Limb (tissue), 2 donors: ENCODE measurements around the gene UBE2V1.
"Not testable (repeated sequence)": the region's sequence is repeated elsewhere in the genome, so short reads cannot be mapped to it uniquely, and the experiment has no call there.

Experiments
- DNase-seq, 2 donors: peaks; one replicate each; pipeline ENCODE4 v3.0.0-alpha.2; 2016; ENCODE audit errors: extremely low spot score in 2 of 2

UBE2V1 gene

DNA sequence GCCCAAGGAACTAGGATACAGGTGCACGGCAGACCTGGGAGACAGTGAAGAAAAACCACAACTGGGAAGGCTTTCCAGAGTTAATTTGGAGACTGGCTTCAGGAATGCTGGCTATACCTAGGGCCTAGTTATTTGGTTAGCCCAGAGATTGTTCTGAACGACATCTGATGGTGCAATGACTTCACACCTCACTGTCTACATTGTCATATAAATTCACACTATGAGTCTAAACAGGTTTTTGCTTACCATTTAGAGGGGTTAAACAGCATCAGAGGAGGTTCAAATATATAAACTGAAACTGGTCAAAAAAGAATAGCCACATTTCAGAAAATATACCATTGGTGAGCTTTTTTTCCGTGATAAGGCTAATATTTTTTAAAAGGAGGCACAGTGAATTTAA lies 16.7 kb downstream of the UBE2V1 start:
- DNase-seq, result no peak

DNA sequence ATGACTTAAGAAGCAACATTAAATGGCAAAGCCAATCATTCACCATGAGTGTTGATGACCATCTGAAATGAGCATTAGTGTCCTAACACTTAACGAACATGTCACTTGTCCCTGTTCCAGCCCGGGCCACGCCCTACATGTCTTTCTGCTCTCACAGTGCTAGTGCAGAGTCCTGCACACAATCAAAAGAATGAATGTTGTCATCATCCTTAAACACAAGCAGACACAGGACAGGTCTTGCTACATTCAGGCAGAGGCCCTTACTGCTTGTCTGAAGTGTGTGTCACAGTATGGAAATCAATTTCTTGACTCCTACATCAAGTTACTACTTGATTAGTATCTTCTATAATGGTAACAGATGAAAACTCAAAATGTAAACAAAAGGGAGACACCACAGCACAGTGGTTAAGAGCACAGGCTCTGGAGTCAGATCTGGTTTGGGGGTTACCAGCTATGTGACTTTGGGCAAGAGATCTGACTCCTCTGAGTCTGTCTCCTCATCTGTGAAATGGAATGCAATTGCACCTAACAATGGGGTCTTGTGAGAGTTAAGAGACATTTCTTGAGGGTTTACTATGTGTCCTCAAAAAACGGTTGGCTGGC lies 17.4 kb downstream of the UBE2V1 start:
- no peak for DNase-seq

DNA sequence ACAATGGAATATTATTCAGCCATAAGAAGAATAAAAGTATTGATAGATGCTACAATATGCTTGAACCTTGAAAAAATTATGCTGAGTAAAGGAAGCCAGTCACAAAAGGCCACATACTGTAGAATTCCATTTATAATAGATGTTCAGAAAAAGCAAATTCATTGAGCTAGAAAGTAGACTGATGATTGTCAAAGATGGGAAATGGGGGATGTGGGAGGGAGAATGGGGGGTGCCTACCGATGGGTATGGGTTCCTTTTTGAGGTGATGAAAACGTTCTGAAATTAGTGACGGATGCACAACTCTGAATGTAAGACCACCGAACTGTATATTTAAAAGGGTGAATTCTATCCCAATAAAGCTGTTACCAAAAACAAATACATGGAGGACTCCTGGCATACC lies 18.4 kb downstream of the UBE2V1 start:
- no peak for DNase-seq

DNA sequence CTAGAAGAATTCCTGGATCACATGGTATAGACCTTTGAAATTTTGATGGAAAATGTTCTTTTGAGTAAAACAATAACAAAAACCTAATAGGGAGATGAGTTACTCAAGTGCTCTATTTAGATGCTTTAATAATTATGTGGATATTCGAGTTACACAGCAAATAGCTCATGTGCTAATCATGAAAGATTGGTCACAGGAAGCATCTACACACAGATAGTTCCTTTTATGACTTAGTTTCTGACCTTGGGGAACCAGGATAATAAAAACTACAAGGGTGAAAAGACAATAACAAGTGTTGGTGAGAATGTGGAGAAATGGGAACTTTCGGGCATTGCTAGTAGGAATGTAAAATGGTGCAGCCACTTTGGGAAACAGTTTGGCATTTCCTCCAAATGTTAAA lies 19.7 kb downstream of the UBE2V1 start:
- DNase-seq, result no peak

DNA sequence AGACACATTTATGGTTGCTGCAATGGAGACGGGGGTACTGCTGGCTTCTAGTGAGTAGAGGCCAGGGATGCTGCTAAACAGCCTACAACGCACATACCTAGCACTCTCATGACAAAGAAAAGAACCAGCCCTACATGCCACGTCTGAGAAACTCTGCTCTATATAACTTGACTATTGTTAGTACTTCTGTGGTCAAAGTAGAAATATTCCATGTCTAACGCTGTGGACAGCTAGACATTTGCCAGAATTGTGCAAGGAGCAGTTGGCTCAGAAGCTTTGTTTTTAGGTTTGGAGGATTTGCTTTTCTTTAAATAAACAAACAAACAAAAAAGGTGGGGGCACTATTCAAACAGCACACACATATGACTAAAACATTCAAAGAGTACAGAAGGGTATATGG lies 20.5 kb downstream of the UBE2V1 start:
- DNase-seq, result no peak

DNA sequence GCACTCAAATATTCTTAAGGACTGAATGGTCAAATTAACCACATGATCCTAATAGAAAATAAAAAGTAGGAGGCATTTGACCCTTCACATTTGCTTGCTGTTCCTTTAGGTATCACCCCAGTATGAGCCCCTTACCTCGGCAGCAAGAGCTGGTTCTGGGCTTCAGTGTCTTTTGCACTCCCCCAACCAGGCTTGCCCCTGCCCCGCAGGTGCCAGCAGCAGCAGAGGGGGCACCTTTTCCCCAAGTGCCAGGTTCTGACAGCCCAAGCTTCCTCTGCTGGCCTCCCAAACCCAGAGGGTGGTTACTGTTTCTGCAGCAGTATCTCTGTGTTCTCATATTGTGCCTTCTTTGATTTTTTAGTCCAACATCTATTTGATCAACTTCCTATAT lies 23.2 kb downstream of the UBE2V1 start:
- DNase-seq, result no peak

DNA sequence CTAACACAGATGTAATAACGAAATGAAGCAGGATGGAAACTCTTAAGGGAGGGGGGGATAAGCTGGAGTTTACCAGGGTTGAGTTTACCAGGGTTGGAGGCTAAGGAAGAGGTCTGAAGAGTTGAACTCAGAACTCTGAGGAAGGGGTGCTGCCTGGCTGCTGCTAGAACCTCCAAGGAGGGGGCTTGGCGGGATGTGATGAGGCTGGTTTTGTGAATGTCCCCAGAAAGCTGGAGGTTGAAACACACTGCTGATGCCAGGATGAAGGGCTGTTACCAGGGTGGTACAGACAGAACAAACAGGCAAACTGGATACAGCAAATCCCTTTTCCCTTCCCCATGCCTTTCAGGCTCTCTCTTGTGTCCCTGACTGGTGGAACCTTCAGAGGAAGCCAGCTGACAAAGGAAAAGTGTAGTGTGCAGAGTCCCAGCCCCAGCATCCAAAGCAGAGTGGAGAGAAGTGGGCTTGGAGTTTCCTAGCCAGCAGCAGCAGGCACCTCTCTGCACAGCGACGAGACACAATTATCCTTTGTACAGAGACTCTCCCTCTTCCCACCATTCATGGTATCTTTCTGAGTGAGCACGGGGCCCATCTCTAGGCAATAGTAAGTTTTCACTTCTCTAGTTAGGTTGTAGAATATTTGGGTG lies 23.7 kb downstream of the UBE2V1 start:
- no peak for DNase-seq

DNA sequence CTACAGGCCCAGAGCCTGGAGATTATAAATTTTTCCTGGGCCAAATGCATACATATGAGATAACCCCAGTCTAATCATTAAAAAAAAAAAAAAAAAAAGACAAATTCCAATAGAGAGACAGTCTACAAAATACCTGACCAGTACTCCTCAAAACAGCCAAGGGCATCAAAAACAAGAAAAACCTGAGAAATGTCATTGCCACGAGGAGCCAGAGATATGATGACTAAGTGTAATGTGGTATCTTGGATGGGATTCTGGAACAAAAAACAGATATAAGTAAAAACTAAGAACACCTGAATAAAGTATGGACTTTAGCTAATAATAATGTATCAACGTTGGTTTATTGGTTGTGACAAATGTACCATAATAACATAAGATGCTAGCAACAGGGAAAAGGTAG lies 24.9 kb downstream of the UBE2V1 start:
- no peak for DNase-seq

DNA sequence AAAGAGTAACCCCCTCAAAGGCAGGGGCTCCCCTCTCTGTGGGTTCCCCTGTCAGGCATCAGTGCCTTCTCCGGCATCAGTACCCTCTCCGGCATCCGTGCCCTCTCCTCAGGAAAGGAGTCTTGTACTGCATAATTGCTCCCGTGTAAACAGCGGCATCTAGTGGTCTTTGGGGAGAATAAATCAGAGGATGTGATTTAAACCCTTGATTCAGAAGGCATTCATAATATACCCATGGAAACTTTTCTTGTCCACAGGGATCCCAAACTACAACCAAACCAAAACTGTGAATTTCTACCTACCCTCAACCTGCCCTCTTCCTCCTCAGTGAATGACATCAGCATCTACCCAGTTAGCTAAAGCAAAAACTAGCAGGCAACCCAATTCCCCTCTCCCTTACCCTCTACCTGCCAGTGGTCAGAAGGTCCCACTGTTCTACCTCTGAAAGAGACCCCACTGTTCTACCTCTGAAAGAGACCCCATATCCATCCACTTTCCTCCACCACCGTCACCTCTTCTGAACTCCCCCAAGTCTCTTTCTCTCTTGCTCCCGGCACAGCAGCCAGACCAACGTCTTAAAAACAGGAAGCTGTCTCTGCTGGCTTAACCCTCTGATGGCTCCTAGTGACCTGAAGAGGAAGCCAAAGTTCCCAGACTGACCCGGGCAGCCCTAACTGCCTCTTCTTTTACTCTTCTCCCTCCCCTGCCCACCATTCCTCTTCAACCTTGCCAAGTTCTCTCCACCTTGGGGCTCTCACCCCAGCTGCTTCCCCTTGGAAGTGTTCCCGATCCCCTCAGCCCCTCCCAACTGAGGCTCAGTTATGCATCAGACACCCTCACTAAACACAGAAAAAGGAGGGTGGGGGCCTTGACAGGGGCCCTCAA lies 27.2 kb downstream of the UBE2V1 start:
- DNase-seq, result peak; percentile 64 to 80

DNA sequence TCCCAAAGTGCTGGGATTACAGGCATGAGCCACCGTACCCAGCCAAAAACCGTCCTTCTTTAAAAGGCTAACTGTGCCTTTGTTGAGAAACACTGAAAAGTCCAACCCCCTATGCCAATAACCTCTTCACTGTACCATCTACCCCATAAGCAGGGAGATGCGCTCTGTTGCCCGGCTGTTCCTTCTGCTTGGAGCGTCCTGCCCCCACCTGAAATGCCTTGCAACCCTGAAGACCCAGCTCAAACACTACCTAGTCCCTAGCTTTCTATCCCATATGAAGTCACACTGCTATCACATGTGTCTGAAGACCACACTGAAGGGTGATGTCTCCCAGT lies 27.8 kb downstream of the UBE2V1 start:
- no peak for DNase-seq

DNA sequence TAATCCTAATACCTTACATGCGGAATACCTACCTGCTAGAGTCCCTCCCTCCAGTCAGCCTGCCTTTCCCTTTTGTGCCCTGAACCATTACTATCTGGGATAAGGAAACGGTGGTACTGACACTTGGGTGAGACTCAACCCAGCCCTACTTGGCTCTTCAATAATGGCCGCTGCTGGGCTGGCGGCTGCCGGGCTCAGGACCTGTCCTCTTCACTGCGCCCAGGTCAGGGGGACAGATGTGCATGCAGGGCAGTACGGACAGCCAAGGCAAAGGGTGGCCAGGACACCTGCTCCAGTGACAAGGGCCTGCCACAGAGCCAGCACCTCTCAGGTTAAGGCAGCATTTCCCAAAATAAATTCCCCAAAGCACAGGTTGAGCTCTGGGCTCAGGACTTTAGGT lies 29.9 kb downstream of the UBE2V1 start:
- no peak for DNase-seq

DNA sequence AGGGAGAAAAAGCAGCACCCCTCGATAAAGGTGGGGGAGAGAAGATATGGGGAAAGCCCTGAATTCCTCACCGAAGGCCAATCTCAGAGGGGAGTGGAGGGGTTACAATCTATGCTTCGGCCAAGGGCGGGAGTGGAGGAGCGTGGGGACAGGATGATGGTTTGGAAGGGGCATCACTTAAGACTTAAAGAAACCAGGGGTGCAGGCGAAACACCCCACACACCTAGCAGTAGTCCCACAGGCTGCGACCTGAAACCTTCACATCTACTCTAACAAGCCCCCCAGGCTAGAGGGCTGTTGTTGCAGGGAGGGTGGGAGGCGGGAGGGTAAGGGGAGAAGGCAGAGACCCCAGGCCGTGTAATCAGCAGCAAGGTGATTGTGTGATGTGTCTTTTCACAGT lies 30.9 kb downstream of the UBE2V1 start:
- DNase-seq, result not testable (repeated sequence)

DNA sequence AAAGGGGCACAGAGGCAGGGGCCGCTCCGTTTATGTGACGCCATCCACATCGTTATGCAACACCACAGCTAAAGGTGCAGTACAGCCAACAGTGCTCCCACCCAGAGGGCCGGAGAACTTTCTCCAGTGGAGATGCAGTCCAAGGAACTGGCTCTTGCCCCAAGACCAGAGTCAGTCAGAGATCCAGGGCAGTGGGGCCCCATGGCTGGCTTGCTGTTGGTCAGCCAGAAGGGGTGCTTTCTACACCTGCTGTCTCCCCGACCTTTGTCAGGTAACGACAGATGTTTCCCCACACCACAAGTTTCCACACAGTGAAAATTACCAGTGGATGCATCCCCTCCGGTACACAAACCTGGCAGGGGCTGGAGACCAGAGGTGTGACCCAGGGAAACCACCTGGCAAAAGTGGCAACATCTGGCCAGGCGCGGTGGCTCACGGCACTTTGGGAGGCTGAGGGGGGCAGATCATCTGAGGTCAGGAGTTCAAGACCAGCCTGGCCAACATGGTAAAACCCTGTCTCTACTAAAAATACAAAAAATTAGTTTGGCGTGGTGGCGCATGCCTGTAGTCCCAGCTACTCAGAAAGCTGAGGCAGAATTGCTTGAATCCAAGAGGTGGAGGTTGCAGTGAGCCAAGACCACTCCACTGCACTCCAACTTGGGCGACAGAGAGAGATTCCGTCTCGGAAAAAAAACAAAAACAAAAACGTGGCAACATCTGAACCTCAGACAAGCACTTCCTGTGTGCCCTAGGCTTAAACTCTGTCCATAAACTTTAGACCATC lies 34.9 kb downstream of the UBE2V1 start:
- DNase-seq, result no peak

DNA sequence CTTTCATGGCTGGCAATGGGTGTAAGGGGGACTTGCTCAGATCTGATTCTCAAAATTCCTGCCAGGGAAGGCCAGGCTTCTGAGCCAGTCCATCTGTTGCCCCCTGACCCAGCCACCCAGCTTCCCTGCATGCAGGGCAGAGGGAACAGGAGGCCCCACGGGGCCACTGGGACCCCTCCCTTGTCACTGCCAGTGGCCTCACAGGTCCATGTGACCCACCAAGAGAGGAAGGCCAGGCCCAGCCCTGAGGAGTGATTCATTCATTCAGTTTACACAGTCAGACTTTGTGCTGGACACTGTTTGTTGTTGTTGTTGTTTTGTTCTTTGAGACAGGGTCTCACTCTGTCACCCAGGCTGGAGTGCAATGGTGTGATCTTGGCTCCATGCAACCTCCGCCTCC lies 39.5 kb downstream of the UBE2V1 start:
- no peak for DNase-seq

DNA sequence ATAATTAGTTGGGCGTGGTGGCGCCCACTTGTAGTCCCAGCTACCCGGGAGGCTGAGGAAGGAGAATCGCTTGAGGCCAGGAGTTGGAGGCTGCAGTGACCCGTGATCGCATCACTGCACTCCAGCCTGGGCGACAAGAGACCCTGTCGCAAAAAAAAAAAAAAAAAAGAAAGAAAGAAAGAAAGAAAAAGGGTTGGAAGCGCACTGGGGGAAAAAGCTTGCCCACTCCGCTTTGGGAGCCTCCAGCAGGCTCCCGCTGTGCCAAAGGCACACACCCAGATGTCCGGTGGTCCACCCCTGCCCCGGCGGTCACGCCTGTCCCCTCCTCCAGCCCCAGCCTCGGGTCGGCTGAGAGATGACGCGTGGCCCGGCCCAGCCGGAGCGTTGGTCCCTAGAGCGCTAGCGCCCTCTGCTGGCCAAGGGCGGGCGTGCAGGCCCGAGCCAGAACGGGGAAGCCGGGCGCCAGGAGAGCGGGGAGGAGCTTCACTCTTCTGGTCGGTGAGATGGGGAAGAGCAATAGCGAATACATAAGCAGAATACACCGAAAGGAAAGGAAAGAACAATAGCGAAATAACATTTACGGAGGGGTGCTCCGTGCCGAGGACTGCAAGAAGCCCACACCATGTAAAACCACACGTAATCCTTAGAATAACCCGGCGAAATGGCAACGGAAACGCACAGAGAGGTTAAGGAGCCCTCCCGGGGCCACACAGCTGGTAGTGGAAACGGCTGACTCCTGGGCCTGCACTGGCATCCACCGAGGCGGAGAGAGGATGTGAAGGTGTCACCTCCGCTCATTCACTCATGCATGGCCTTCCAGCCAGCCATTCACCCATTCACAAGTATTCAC lies 41.7 kb downstream of the UBE2V1 start:
- peak; percentile 87 to 97 for DNase-seq

DNA sequence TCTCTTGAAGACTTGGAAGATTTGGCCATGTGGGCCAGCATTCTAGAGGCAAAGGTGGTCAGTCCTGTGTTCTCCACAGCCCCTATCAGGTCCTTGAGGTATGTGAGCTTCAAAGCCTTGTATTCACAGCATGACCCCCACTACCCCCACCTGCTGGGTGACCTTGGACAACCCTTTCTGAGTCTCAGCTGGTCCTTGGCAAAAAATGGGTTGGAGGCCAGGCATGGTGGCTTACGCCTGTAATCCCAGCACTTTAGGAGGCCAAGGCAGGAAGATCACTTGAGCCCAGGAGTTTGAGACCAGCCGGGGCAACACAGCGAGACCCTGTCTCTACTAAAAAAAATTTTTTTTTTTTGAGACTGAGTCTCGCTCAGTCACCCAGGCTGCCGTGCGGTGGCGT lies 42.6 kb downstream of the UBE2V1 start:
- DNase-seq, result no peak

DNA sequence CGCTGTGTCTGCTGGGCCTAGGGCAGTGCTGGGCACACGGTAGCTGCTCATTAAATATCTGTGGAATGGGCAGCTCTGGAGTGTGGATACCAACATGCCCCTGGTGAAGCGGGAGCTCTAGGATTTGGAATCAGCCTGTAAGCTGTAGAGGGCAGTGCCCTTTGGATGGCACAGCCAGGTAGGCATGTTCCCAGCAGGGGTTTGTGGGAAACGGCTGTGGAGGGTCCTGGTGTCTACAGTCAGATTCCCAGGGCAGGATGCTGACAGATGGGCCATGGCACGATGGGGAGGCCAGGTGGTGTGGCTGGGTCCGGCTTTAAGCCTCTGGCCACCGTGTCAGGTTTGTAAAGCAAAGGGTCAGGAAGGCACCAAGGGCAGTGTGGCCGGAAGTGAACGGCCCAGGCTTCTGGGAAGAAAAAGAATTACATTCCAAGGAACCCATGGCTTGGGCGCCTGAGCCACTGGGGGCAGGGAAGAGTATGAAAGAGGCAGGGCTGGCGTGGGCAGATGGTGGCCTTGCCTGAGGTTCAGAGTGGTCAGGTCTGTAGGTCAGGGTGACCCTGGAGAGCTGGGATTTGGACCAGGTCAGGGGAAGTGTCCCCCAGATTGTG lies 44.8 kb downstream of the UBE2V1 start:
- DNase-seq, result no peak

DNA sequence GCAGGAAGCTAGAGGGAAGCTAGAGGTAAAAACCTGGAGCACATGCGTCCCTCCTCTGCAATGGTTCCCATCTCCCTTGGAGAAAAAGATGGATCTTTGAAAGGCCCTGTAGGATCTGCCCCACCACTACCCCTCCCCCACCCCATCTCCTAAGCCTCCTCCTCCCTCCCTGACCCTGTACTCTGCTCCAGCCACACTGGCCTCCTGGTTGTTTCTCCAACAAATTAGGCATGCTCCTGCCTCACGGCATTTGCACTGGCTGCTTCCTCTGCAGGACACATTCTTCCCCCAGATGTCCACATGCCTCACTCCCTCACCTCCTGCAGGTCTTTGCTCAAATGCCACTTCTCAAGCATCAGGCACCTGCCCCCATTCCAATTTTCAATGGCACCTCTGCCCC lies 45.5 kb downstream of the UBE2V1 start:
- DNase-seq, result no peak

DNA sequence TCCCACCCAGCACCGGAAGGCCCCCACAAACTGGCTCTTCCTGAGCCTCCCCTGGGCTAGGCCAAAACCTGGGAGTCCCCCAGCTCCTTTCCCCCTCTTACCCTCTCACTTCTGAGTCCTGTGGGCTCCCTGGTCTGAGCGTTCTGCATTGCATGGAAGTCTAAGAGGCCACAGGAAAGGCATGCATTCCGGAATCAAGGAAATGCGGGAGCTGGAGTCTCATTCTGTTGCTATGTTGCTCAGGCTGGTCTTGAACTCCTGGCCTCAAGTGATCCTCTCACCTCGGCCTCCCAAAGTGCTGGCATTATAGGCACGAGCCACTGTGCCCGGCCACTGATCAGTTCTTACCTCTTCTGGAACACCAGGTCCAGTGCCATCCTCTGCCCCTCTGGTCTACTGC lies 45.9 kb downstream of the UBE2V1 start:
- DNase-seq, result no peak

DNA sequence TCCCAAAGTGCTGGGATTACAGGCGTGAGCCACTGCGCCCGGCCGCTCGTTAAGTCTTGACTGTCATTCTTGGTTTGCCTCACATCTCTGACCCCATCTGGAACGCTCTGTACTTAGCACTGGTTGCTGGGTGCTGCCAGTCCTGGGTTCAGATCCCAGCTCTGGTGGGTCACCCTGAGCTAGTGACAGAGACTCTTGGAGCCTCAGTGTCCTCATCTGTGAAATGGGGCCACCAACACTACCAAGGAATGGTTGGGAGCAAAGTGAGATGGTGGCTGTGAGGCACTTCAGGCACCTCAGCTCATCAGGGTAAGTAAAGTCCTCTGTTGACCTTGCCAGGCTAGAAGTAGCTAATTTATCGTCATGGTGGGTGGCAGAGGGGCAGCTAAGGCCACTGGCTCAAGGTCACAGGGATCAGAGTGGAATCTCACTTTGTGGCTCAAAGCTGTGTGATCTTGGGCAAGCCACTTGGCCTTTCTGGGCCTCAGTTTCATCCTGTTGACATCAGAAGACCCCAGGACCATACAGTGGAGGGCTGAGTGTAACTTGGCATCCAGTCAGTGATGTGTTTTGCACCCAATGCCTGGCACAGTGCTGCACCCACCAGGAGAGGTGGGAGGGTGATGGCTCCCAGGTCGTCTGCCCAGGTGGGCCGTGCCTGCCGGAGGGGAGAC lies 46.7 kb downstream of the UBE2V1 start:
- no peak for DNase-seq
